GM19238 (cell line): ENCODE results near the gene NDEL1.

Source experiments
- DNase-seq: peaks from one replicate; pipeline ENCODE4 v3.0.0; 2011; ENCODE audit warnings: low spot score; ENCODE audit not compliant: insufficient read length

NDEL1 gene

GRCh38 chr17:8477715-8478441 is 42.2 kb downstream of the NDEL1 start:
- DNase-seq = no peak

GRCh38 chr17:8479431-8479947 is 43.8 kb downstream of the NDEL1 start:
- no peak for DNase-seq

GRCh38 chr17:8480011-8480976 is 44.6 kb downstream of the NDEL1 start:
- no peak for DNase-seq

GRCh38 chr17:8481089-8481488 is 45.4 kb downstream of the NDEL1 start:
- no peak for DNase-seq

- no peak for DNase-seq
Measured at GRCh38 chr17:8481703-8482102, 46.0 kb downstream of the NDEL1 start.

GRCh38 chr17:8482546-8482945 is 46.9 kb downstream of the NDEL1 start:
- no peak for DNase-seq

- DNase-seq = no peak
Measured at GRCh38 chr17:8484465-8484864, 48.8 kb downstream of the NDEL1 start.

- no peak for DNase-seq
Measured at GRCh38 chr17:8485491-8485890, 49.8 kb downstream of the NDEL1 start.

- no peak for DNase-seq
Measured at GRCh38 chr17:8487130-8487645, 51.5 kb downstream of the NDEL1 start.

GRCh38 chr17:8487743-8488142 is 52.1 kb downstream of the NDEL1 start:
- no peak for DNase-seq

- no peak for DNase-seq
Measured at GRCh38 chr17:8488491-8488890, 52.8 kb downstream of the NDEL1 start.

GRCh38 chr17:8488901-8489300 is 53.2 kb downstream of the NDEL1 start:
- no peak for DNase-seq

- no peak for DNase-seq
Measured at GRCh38 chr17:8489841-8490240, 54.2 kb downstream of the NDEL1 start.

GRCh38 chr17:8490256-8491023 is 54.8 kb downstream of the NDEL1 start:
- DNase-seq = no peak

GRCh38 chr17:8492121-8492520 is 56.4 kb downstream of the NDEL1 start:
- no peak for DNase-seq

- no peak for DNase-seq
Measured at GRCh38 chr17:8494021-8494420, 58.3 kb downstream of the NDEL1 start.

GRCh38 chr17:8494506-8495111 is 58.9 kb downstream of the NDEL1 start:
- no peak for DNase-seq

- no peak for DNase-seq
Measured at GRCh38 chr17:8496081-8496480, 60.4 kb downstream of the NDEL1 start.

- no peak for DNase-seq
Measured at GRCh38 chr17:8499171-8499570, 63.5 kb downstream of the NDEL1 start.

- no peak for DNase-seq
Measured at GRCh38 chr17:8499614-8500013, 63.9 kb downstream of the NDEL1 start.

GRCh38 chr17:8500609-8501008 is 64.9 kb downstream of the NDEL1 start:
- no peak for DNase-seq
